NCI-H2029 (cell line): ENCODE data around the gene ADGRA1.

Experiments
- DNase-seq: peaks from one replicate; lab custom pipeline; 2025; lab: John Stamatoyannopoulos, UW

Gene ADGRA1

DNA sequence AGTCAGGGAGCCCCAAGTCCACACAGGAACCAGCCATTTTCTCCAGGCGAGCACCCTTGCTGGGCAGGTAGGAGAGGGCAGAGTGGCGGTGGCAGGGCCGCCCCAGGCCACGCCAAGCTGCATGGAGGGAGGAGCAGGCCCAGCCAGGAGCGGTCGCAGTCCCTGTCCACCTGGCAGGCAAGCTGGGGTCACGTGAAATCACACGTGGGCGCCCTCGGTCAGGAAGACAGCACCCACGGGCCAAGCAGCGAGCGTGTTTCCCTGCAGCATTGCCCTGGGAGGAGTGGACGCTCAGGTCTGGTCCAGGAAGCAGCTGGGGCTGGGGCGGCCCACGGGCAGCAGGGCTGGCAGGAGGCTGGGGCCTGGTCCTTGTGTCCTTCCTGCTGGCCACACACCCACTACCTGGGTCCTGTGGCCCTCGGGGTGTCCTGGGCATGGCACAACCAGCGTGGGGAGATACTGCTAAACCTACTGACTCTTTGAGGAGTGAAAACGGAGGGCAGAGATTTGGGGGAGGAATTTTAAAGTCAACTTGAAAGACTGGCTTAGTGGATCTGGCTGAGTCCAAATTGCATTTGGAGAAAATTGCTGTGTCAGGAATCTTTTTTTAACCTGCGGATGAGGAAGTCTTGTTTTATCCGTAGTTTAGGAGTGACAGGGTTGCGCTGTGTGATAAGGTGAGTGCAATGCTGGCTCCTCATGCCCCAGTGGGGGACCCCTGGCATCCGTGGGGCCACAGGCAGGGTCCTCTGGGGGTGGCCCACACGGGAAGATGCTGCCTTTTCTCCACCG lies 12.2 kb upstream of the ADGRA1 start:
- DNase-seq: no peak

DNA sequence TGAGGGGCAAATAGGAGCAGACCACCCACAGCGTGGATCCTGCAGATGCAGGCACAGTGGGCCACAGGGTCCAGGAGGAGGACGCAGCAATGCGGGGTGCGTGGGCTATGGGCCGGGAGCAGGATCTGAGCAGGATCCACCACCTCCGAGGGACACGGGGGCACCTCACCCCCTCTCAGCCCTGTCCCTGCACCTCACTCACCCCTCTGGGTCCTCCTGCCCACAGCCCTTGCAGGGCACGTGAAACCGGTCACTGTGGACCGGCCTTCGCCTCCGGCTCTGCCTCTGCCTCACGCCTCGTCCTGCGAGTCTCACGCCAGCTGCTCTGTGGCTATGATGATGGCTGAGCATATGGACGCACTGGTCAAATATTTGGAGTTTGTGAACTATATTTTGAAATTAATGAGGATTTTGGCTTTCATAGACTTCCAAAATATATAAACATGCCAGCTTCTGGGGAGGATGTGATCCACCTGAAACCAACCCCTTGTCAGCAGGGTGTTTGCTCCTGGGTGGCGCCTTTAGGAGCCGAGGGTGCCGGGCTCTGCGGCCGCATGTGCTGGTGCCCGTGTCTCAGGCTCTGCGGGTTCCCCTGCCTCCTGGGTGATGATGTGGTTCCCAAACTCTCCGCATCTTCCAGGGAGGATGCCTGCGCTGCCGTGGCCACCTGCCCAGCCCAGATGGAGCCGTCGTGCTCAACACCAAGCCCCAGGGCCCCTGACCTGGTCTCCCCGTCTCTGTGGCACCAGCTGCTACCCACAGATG lies 11.3 kb upstream of the ADGRA1 start:
- DNase-seq: no peak

DNA sequence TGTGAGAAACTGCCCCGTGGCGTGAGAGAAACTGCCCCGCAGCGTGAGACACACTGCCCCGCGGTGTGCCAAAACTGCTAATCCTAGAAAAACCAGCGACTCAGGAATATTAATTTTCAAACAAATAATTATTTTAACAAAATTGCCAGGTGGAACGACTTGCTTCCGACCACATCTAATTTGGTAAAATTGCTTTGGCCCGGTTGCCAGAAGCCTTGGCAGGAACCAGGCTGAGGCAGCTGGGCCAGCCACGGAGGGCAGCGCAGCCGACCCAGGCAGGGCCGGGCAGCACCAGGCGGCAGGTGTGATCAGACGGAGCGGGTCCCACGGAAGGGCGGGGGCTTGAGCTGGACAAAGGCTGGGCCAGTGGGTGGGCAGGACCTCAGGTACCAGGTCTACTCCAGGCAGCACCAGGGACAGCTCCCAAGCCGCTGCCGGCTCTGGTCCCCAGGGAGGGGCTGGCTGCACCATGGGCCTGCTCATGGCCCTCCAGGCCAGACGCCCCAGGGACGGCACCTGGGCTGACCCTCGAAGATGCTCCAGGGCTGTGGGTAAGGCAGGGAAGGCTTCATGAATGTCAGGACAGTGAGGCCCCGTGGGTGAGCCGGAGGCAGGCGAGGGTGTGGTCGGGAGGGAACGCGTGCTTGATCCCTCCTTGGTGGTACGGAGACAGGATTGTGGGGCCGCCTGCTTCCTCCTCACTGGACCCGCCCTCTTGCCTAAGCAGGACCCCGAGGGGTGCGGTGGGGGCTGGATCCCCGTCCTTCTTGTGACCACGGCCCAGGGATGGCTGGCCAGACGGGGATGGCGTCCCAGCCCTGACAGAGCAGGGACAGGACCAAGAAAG lies 7.7 kb upstream of the ADGRA1 start:
- no peak for DNase-seq

DNA sequence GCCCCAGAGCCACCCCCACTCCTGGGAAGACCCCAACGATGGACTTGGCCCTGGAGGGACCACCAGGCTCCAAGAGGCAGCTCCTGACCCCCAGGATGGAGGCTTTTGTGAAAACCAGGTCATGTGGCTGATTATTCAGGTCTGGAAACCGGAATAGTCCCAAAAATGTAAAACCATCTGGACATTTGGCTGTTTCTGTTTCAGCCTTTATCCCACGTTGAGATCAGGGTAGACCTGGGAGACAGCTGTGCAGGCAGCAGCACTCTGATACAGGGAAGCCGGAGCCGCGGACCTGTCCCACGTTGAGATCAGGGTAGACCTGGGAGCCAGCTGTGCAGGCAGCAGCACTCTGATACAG lies 7.1 kb upstream of the ADGRA1 start:
- no peak for DNase-seq

DNA sequence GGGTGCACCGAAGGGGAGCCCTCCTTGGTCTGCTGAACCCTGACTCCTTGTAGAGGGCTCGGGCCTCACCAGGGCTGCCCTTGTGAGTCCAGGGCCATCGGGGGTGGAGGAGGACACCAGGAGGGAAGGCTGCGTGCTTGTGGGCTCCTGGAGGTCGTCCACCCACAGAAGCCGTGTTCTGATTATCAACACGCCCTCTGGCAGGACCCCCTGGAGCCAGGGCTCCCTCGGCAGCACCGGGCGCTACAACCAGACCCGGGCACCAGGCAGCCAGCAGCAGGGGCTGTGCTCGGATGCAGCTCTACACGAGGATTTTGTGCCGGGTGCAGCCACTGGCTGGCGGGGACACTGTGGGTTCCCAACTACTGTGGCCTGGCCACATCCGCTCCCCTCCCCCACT lies 6.1 kb upstream of the ADGRA1 start:
- no peak for DNase-seq

DNA sequence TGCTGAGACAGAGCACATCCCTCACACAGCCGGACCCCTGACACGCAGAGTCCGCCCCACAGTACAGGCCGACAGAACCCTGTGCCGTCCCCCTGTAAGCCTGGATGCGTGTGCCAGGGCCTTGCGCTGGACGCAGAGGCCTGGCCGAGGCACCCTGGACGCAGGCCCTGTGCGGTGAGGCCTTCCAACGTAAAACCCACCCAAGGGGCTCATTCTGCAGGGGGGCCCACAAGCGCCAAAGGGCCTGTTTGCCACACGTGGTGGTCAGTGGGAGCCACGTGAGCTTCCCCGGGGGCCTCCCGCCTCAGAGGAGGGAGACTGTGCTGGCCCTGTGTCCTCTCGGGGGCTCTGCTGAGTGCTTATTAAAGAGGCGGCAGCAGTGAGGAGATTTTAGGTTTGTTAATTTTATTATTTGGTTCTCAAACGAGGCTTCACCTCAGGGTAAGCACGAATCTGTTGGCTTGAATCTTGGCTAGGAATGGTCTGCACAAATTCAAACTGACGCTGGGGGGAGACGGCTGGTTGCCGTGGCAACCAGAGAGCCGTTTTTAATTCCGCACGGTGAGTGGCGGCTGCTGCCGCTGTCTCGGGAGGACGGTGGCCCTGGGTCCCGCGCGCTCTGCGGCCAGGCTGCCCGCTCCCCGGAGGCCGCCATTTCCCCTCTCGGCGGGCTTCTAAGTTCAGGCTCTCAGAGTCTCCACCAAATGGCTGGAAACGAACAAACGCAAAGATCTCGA lies 4.9 kb upstream of the ADGRA1 start:
- no peak for DNase-seq

DNA sequence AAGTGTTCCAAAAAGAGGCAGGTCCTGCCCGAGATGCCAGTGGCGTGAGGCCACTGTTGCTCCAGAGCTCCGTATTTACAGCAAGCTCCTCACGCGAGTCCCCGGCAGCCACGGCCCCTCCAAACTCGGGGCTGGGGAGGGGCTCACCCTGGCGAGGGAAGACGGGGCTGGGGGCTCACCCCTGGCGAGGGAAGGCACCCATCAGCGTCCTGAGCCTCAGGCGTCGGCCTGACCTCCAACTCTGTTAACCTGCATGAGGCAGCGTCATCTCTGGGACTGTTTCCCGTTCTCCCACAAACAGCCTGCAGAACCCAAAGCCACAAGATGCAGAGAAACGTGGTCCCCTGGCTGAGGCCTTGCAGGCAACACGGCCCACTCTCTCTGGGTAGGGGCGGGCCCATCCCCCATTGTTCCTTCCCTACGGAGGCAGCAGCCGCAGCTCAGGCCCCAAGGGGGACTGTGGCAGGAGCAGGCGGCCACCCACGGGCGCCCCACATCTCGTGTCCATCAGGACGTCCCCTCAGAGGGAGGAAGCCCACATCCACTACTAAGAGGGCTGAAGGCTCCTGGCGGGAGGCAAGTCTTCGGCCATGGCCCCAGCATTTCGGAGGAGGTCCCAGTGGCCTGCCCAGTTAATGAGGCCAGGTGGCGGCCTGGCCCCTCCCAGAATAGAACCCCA lies 4.2 kb upstream of the ADGRA1 start:
- DNase-seq: no peak

DNA sequence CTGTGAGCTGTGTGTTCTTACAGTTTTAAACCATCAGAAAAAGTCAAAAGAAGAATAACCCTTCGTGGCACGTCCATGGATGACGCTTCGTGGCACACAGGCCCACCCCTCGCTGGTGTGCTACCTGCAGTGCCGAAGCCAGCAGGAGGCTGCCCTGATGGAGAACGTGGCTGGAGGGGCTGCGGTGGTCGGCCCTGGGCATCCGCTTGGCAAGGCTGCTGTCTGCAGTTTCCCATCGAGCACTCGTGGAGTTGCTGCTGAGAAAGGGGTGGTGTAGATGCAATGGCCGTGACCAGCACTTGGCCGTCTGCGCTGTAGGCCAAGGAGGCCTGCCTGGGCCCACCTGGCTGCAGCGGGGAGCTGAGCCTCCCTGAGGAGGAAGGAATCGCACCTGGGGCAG lies 3.2 kb upstream of the ADGRA1 start:
- DNase-seq: no peak

DNA sequence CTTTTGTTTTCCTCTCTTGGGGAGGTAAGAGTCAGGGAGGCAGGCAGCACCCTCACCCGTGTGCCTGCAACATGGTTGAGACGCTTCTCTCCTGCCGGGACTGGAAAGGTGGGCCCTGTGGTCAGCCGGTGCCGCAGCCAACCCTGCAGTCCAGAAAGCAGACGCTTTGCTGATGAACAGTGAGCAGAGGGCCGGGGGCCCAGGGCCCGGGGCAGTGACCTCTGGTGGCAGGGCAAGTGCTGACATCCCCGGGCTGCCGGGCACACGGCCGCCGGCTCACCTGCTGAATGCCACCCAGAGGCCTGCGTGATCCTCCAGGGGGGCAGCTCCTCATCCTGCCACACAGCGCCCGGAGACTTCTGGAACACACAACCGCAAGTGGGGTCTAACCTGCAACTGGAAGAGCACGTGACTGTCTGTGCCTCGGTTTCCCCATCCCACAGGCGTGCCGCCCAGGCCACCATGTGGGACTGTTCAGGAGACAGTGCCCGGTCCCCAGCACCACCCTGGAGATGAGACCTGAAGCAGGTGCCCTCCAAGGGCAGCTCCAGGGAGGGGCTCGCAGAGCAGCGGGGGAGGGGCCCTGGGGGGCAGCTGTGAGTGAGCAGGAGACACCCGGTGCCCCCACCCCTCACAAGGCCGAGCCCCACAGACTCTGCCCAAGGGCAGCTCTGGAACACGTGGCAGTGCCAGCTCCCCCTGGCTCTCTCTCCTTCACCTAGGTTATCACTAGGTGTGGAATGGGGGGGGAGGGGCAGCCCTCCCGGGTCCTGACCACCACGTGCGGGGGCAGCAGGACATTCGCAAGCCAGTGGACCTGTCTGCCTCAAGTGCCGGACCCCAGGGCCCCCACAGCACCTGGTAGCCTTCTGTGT lies 2.2 kb upstream of the ADGRA1 start:
- DNase-seq: no peak

DNA sequence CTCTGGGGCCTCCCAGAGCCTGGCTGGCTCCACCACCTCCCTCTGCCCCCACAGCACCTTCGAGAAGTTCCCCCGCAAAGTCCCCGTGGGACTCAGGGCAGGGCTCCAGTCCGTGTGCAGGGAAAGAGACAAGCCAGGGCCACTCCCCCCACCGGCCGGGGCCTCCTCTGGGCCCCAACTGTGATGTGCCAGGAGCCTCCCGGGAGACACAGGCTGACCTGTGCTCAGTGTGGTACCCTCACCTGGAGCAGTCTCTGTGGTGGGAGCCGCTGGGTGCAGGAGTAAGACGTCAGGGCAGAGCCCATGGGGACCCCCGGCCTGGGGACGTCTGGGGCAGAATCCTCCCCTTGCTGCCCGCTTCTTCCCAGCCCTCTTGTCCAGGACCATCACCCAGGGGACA lies 1.5 kb upstream of the ADGRA1 start:
- no peak for DNase-seq

DNA sequence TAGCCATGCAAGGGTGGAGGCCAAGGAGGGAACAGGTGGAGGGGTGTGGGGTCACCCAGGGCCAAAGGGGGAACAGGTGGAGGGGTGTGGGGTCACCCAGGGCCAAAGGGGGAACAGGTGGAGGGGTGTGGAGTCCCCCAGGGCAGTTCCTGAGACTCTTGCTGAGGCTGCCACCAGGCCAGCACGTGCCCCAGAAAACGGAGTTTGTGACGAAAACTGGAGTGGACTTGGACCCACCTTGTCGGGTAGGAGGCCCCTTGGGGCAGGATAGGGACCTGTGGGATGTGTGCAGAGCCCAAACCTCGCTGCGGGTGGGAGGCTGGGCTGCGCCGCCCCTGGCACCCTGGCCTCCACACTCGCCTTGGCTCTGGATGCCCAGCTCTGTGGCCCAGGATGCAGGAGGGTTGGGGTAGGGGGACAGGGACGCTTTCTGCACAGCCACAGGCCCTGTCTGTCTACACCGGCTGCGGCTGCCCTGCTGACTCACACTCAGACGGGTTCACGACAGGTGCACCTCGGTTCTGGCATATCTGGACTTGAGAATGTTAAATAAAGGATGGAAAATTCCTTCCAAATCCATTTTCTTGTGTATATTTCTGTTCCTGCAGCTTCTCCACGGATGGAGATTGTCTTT lies 562 bp upstream of the ADGRA1 start:
- no peak for DNase-seq

DNA sequence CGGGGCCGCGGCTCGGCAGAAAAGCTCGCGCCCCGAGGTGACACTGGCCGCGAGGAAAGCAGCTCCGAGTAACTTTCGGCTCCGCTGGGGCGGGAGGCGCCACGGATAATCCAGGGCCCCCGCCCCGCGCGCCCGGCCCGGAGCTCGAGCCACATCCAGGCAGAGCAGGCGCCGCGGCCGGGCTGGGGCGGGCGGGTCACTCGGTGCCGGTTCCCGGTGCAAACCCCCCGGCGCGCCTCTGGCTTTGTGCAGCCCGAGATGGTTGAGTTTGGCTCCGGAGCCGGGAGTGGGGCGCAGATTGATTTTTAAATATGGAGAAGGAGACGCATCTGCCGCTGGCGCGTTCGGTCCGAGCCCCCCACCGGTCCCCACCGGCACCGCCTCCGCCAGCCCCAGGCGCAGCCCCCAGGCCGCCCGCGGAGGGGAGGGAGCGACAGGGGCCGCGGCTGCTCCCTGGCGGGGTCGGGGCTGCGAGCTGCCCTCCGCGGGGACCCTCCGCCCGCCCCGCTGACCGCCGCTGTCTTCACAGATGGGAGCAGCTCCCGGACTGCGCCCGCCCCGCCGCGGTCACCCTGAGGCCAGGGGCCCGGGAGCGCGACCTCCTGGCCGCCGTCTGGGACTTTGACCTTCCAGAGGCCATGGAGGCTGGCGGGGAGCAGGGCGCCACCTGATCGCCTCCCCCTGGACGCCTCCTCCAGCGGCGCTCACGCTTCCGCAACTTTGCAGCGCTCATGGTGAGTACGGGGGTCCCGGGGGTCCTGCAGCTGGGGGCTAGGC lies 643 bp downstream of the ADGRA1 start:
- no peak for DNase-seq

DNA sequence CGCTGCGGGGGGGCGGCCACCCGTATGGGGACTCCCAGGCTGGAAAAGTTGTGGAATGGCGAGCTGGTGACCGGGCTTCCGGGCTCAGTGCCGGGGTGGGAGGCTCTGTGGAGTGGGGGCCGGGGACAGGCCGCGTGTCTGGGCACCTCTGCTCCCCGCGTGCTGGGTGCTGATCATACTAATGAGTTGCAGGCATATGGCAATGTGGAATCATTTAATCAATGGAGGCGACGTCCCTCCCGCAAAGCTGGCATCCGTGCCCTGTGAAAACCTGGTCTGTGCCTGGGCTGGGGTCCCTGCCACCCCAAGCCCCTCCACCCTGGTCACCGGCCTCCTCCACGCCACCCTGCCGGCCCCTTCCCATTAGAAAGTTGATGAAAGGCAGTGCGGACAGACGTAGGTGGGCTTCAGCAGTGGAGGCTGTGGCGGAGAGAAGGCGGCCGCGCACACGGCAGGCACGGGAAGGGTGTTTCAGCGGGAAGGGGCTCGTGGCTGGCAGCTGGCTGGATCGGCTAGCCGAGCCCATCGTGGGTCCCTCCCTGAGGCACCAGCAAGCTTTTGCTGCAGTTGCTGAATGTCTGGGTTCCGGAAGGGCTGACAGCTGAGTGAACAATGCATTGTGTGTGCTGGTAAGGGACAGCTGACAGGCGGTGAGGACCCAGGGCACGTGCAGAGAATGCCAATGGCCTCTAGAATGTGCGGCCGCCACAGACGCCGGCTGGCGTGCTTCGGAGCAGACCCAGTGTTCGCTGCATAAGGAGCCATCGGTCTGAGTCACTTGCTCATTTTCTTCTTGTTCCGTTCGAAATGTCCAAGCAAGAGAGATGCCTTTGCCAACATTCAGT lies 1.5 kb downstream of the ADGRA1 start:
- no peak for DNase-seq

DNA sequence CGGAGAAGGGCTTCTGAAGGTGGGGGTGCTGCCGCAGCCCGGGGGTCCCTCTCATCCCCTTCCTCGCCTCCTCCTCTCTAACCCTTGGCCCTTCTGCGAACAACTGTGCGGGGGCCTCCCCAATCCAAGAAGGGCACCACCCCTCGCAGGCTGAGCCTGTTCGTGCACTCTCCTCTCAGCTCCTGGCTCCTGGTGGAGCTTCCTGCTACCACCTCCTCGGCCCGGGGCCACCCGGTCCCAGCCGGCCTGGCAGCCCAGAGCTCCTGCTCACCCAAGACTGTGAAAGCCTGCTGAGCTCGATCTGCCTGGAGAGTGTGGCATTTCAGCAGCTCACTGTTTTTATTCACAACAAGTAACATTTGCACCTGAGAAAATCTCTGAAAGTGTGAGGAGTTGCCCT lies 2.4 kb downstream of the ADGRA1 start:
- DNase-seq: no peak

DNA sequence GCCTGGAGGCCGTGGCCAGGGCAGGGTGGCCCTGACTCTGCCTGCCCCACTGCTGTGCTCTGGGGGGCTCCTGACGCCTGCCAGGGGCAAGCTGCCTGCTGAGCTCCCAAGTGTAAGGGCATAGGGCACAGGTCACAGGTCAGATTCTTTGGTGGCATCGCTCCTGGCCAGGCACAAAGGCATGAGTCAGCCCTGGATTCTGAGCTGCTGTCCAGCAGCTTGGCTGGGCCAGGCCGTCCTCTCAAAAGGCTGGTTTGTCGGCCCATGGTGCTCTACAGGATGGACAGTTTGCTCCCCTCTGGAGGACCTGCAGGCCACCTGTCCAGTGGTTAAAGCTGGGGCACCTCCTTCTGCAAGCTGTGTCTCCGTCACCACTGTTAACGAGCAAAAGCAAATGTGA lies 2.9 kb downstream of the ADGRA1 start:
- DNase-seq: no peak

DNA sequence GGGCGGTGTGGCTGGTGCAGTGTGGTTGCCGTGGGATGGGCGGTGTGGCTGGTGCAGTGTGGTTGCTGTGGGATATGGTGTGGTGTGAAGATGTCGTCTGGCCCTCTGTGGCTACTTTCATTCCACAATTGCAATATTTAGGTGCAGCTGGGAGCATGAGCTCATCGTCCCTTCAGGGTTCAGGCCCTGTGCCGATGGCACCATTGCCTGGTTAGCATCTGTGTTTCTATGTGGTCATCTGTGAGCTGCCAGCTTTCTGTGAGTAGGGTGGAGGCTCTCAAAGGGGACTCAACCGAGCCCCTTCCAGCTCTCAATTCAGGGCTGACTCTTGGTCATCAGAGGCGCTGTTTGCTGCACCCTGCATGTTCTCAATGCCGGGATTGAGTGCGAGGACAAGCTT lies 3.6 kb downstream of the ADGRA1 start:
- no peak for DNase-seq

DNA sequence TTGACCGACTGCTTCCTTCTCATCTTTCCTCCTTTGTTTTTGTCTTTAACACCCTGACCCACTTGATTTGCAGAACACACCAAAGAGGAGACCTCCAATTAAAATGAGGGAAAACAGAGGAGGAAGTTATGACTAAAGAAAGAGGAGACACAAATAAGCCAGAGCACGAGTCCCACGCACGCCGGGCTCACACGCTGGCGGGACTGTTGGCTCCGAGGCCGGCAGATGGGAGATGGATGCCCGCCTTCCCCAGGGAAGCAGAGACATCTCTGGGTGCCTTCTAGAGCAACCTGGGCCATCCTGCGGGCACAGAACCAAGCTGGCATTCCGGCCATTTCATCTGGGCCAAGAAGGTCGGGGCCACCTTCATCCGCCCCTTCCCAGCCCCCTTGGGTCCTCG lies 5.6 kb downstream of the ADGRA1 start:
- no peak for DNase-seq

DNA sequence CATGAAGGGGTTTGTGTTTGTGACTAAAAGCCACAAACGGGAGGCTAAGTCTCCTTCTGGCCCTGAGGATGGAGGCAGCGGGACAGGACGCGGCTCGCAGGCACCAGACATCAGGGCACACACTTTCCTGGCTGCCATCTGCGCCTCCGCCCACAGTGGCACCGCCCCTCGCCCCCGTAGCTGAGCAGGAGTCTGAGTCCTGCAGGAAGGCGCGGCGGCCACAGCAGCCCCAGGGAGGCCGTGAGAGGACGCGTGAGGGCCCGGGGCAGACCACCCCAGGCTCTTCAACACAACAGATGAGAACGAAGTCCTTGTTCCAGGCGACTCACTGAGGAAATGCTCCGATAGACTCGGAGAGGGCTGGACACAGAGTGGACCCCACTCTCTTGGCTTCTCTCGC lies 6.6 kb downstream of the ADGRA1 start:
- DNase-seq: no peak
